SJSA1 (cell line): ENCODE data around the gene ULBP2. TPM values are rescaled to one million over a fixed set of nuclear protein-coding genes. Genes with fewer than 3 reads are reported as not detected.
A peak's percentile ranks its signal among the peaks of the same experiment; 100 is the strongest.
"Not testable (repeated sequence)": the region's sequence is repeated elsewhere in the genome, so short reads cannot be mapped to it uniquely, and the experiment has no call there.

Experiments
- DNase-seq, 2 experiments: peaks; one replicate each; pipeline ENCODE4 v3.0.0-alpha.2; 2015 to 2020; ENCODE audit warnings: low spot score in 2 of 2, low read depth in 1 of 2
- H3K27ac ChIP-seq: fragments of 250-450 bp; sonication (Bioruptor Pico); 2 replicates; pipeline ENCODE4 v1.5.1; 2020; ENCODE audit warnings: mild to moderate bottlenecking, moderate library complexity
- H3K27me3 ChIP-seq: fragments of 250-450 bp; sonication (Bioruptor Pico); replicated peaks from 2 replicates; pipeline ENCODE4 v1.5.1; 2020; ENCODE audit warnings: mild to moderate bottlenecking, moderate library complexity
- H3K36me3 ChIP-seq: fragments of 250-450 bp; sonication (Bioruptor Pico); 2 replicates; pipeline ENCODE4 v1.5.1; 2020; ENCODE audit warnings: mild to moderate bottlenecking
- H3K4me1 ChIP-seq: fragments of 250-450 bp; sonication (Bioruptor Pico); replicated peaks from 2 replicates; pipeline ENCODE4 v1.6.1; 2021; ENCODE audit warnings: mild to moderate bottlenecking
- H3K4me3 ChIP-seq: fragments of 250-450 bp; sonication (Bioruptor Pico); 2 replicates; pipeline ENCODE4 v1.5.1; 2020; ENCODE audit warnings: mild to moderate bottlenecking
- H3K9me3 ChIP-seq: fragments of 250-450 bp; sonication (Bioruptor Pico); replicated peaks from 2 replicates; pipeline ENCODE4 v1.5.1; 2020; ENCODE audit warnings: mild to moderate bottlenecking
- total RNA-seq: library from RNA; depleted of rRNA; stranded (reverse); fragments of >200 nt; shearing (Covaris generic); gene quantifications from 2 replicates; pipeline ENCODE4 v1.2.3, GENCODE V29; 2014

Gene ULBP2
- total RNA-seq, 1 experiment from 2014 or later = 19.7 TPM

GRCh38 chr6:149925974-149926777 lies 15.6 kb upstream of the ULBP2 start:
- H3K4me3 ChIP-seq = peak overlapping the region; percentile 18

GRCh38 chr6:149927025-149927424 lies 14.8 kb upstream of the ULBP2 start:
- not testable (repeated sequence) for H3K27ac ChIP-seq, H3K36me3 ChIP-seq, H3K4me3 ChIP-seq, DNase-seq, H3K9me3 ChIP-seq
- Histone ChIP-seq H3K4me1 (peaks cover 15% of the 10 kb centered on the region), H3K27me3 (peaks cover 27% of the 10 kb centered on the region)

More at GRCh38 chr6:149925974-149926777, 15.6 kb upstream of the ULBP2 start:
- H3K27me3 ChIP-seq = peaks cover 22% of the 10 kb centered on the region
- DNase-seq = peak; percentile 82 to 89
- peaks cover 15% of the 10 kb centered on the region for H3K4me1 ChIP-seq
- no peak overlapping the region for H3K27ac ChIP-seq
- H3K9me3 ChIP-seq = no peaks in the 10 kb centered on the region
- no peaks in the 10 kb centered on the region for H3K36me3 ChIP-seq

DNA sequence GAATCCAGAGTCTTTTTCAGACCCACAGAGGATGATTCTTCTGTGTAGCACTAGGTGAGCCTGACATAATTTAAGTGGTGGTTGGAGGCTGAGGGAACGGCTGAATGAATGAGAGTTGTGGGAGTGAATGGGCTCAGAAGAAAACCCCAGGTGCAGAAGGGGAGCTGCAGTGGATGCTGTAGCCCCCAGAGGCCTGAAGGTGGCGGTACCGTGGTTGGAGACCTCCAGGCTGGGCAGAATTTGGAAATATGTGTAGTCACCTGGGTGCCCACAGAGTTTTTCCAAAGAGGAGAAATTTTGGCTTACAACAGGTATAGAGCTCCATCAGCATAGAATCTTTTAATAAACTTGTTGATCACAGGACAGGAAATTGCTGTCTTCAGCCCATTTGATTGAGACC lies 12.4 kb upstream of the ULBP2 start:
- Histone ChIP-seq H3K4me3 (no peak overlapping the region), H3K27ac (no peak overlapping the region), H3K4me1 (peaks cover 5% of the 10 kb centered on the region), H3K27me3 (peaks cover 35% of the 10 kb centered on the region), H3K9me3 (no peaks in the 10 kb centered on the region), H3K36me3 (no peaks in the 10 kb centered on the region)
- DNase-seq = peak in 1 of 2 experiments; percentile 35

DNA sequence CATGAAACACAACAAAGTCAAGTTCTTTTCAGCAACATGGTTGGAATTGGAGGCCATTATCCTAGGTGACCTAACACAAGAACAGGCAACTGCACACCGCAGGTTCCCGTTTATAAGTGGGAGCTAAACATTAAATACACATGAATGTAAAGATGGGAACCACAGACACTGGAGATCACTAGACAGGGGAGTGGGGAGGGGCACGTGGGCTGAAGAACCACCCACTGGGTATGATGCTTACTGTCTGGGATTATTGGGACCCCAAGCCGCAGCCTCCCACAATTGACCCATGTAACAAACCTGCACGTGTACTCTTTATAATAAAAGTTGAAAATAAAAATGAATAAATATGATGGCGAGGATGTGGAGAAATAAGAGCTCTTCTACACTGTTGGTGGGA lies 10.3 kb upstream of the ULBP2 start:
- Histone ChIP-seq H3K4me1 (no peaks in the 10 kb centered on the region), H3K27ac (no peak overlapping the region), H3K27me3 (peaks cover 42% of the 10 kb centered on the region), H3K36me3 (no peaks in the 10 kb centered on the region), H3K4me3 (no peak overlapping the region), H3K9me3 (no peaks in the 10 kb centered on the region)
- DNase-seq = no peak

DNA sequence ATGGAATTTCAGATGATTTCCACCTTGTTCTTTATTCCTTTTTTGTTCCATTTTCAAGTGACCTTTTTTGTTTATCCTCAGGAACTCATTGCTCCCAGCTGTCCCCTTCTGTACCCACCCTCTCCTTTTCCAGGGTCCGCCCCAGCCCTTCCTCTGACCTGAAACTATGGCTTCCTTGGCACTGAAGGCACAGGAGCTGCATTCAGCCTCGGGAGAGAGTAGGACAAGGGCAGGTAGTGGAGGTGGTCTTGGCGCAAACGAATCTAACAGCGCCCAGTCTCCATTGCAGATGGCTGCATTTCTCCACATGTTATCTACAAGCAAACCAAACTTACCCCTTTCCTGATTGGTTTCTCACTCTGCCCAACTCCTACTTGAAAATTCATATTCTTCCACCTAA lies 8.8 kb upstream of the ULBP2 start:
- H3K4me1 ChIP-seq = no peaks in the 10 kb centered on the region
- no peak overlapping the region for H3K27ac ChIP-seq
- H3K36me3 ChIP-seq = no peaks in the 10 kb centered on the region
- H3K9me3 ChIP-seq = no peaks in the 10 kb centered on the region
- H3K4me3 ChIP-seq = no peak overlapping the region
- no peak for DNase-seq
- H3K27me3 ChIP-seq = peaks cover 52% of the 10 kb centered on the region

GRCh38 chr6:149933461-149933860 lies 8.4 kb upstream of the ULBP2 start:
- no peaks in the 10 kb centered on the region for H3K9me3 ChIP-seq
- no peak for DNase-seq
- no peaks in the 10 kb centered on the region for H3K36me3 ChIP-seq
- peaks cover 4% of the 10 kb centered on the region for H3K4me1 ChIP-seq
- H3K27ac ChIP-seq = no peak overlapping the region
- no peak overlapping the region for H3K4me3 ChIP-seq
- peaks cover 55% of the 10 kb centered on the region for H3K27me3 ChIP-seq

- peaks cover 9% of the 10 kb centered on the region for H3K4me1 ChIP-seq
- H3K27ac ChIP-seq = no peak overlapping the region
- H3K9me3 ChIP-seq = no peaks in the 10 kb centered on the region
- no peaks in the 10 kb centered on the region for H3K36me3 ChIP-seq
- DNase-seq = peak; percentile 59 to 62
- H3K4me3 ChIP-seq = no peak overlapping the region
- peaks cover 56% of the 10 kb centered on the region for H3K27me3 ChIP-seq
These were observed 7.3 kb upstream of the ULBP2 start for GRCh38 chr6:149934249-149935156.

- H3K27ac ChIP-seq = no peak overlapping the region
- peaks cover 9% of the 10 kb centered on the region for H3K4me1 ChIP-seq
- no peaks in the 10 kb centered on the region for H3K36me3 ChIP-seq
- peaks cover 49% of the 10 kb centered on the region for H3K27me3 ChIP-seq
- H3K9me3 ChIP-seq = no peaks in the 10 kb centered on the region
- H3K4me3 ChIP-seq = no peak overlapping the region
- DNase-seq = no peak
These were observed 6.6 kb upstream of the ULBP2 start for GRCh38 chr6:149935246-149935645.

GRCh38 chr6:149935668-149936067 lies 6.1 kb upstream of the ULBP2 start:
- Histone ChIP-seq H3K36me3 (no peaks in the 10 kb centered on the region), H3K4me3 (no peak overlapping the region), H3K4me1 (peaks cover 9% of the 10 kb centered on the region), H3K27ac (no peak overlapping the region), H3K9me3 (no peaks in the 10 kb centered on the region), H3K27me3 (peaks cover 44% of the 10 kb centered on the region)
- no peak for DNase-seq

DNA sequence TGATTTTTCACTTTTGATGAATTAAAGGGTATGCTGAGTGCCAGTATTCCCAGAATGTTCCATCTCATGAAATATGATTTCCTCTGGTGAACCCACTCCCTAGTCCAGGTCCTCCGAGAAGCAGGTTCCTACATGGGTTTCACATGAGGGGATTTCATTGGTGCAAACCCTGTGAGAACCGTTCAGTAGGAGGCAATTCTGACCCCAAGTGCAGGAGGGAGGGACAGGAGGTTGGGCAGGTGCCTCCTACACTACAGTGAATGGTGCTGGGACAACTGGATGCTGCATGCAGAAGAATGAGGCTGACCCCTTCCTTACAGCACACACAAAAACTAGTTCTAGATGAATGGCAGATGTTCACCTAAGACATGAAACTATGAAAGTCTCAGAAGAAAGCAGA lies 5.1 kb upstream of the ULBP2 start:
- Histone ChIP-seq H3K27me3 (peaks cover 37% of the 10 kb centered on the region), H3K4me3 (no peak overlapping the region), H3K4me1 (peaks cover 9% of the 10 kb centered on the region), H3K36me3 (no peaks in the 10 kb centered on the region), H3K9me3 (no peaks in the 10 kb centered on the region), H3K27ac (no peak overlapping the region)
- no peak for DNase-seq

DNA sequence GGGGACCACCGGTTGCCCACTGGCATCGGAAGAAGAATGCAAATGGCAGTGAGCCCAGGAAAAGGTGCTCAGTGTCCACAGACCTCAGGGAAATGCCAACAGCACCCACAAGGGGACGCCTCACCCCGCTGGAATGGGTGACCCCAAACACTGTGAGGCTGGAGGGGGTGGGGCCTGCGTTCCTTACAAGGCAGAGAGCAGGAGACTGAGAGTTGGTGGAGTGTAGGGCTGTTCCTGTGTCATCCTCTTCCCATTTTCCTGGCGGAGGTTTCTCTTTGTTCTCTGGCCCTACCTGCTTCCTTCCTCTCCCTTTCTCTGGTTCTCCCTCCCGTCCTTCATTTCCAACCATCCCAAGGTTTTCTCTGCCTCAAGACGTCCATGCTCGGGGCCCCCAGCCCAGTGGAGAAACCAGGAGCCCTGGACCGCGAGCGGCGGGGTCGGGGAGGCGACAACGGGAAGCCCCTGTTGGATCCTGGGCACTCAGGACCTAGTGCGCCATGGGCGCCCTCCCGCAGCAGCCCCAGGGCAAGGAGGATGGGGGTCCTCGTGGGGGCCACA lies 3.7 kb upstream of the ULBP2 start:
- peak in 1 of 2 experiments; percentile 25 for DNase-seq
- H3K27ac ChIP-seq, H3K36me3 ChIP-seq, H3K9me3 ChIP-seq, H3K4me1 ChIP-seq: not testable (repeated sequence)
- Histone ChIP-seq H3K27me3 (peaks cover 29% of the 10 kb centered on the region), H3K4me3 (peak overlapping the region; percentile 38)

GRCh38 chr6:149938571-149939355 lies 3.1 kb upstream of the ULBP2 start:
- Histone ChIP-seq H3K4me3 (peak overlapping the region; percentile 38), H3K4me1 (peaks cover 9% of the 10 kb centered on the region), H3K27me3 (peaks cover 26% of the 10 kb centered on the region), H3K27ac (no peak overlapping the region), H3K36me3 (no peaks in the 10 kb centered on the region), H3K9me3 (no peaks in the 10 kb centered on the region)
- peak in 1 of 2 experiments; percentile 37 for DNase-seq

- Histone ChIP-seq H3K27ac (no peak overlapping the region), H3K36me3 (no peaks in the 10 kb centered on the region), H3K4me3 (no peak overlapping the region), H3K27me3 (peaks cover 26% of the 10 kb centered on the region), H3K9me3 (no peaks in the 10 kb centered on the region), H3K4me1 (peaks cover 9% of the 10 kb centered on the region)
- no peak for DNase-seq
These were observed 2.5 kb upstream of the ULBP2 start for GRCh38 chr6:149939356-149939648.
